KG1 (cell line): ENCODE measurements around the gene SRSF6.
"Not testable (repeated sequence)": the region's sequence is repeated elsewhere in the genome, so short reads cannot be mapped to it uniquely, and the experiment has no call there.

Experiments used
- DNase-seq: peaks from one replicate; lab custom pipeline; 2025; lab: John Stamatoyannopoulos, UW

SRSF6 gene

DNA sequence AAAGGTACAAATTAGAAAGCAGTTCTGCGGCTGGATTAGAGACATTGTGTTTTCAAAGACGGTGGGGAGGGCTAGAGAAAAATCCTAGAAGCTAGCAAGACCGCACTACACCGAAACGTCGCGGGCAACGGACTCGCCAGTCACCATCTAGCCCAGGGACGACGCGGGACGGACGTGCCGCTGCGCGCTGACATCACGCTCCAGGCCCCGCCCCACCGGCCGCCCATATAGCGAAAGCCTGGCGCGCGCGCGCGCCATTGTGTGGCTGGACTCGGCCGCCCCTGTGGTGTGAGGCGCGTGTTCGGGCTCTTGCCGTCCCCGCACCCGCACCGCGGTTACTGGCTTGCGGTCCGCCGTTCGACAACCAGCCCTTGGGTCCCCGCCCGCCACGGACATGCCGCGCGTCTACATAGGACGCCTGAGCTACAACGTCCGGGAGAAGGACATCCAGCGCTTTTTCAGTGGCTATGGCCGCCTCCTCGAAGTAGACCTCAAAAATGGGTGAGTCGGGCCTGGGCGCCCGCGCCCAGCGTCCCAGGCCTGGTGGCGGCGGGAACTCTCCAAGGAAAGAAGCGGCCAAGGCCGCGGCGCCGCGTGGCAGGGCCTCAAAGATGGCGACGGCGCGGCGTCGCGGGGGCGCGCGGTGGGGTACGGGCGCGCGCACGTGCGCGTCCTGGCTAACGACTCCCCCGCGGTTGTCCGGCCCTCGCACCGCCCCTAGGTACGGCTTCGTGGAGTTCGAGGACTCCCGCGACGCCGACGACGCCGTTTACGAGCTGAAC is at the start of gene SRSF6:
SRSF6 (plus strand) TSS at position 257 of the 782 bp plus-strand sequence; CDS start at position 395, 138 bp downstream.
- DNase-seq = peak; percentile 97

DNA sequence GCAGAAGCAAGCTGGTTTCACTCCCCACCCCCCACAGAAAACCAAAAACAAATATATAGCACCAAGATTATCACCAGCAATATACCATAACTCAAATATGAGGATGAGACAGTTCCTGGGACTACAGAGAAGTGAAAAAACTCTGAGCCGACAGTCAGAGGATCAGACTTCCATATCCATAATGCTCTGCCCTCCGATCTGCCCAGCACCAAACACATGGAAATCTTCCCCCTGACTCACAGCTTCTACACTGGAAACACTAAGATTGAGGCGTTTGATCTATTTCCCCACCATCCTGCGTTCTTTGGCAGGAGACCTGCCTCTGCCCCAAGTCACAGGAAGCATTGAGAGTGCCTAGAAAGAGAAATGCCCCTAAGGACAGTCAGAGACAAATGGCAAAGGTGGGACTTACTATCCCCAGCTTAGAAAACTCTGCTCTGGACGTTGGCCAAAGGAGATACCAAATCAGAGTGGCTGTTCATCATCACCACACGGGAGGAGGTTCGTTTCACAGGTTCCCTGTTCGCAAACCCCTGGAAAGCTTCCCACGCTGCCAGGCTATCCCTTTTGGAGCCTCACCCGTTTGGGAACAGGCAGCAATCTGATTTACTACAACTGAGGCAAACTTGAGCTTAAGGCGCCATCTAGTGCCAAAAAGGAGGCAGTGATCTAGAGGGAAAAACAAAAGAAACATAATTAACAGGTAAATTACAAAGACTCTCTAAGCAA is 48.7 kb upstream of the SRSF6 start:
- no peak for DNase-seq

DNA sequence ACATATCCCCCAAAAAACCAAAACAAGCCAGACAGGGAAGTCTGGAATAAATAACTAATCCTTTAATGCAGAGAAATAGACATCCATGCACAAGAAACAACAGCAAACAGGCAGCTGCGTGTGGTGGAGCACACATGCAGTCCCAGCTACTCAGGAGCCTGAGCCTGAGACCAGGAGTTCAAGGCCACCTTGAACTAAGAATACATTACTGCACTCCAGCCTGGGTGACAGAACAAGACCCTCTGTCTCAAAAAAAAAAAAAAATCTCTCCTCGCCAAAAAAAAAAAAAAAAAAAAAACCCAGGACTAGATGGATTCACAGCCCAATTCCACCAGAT is 48.2 kb upstream of the SRSF6 start:
- DNase-seq = no peak

DNA sequence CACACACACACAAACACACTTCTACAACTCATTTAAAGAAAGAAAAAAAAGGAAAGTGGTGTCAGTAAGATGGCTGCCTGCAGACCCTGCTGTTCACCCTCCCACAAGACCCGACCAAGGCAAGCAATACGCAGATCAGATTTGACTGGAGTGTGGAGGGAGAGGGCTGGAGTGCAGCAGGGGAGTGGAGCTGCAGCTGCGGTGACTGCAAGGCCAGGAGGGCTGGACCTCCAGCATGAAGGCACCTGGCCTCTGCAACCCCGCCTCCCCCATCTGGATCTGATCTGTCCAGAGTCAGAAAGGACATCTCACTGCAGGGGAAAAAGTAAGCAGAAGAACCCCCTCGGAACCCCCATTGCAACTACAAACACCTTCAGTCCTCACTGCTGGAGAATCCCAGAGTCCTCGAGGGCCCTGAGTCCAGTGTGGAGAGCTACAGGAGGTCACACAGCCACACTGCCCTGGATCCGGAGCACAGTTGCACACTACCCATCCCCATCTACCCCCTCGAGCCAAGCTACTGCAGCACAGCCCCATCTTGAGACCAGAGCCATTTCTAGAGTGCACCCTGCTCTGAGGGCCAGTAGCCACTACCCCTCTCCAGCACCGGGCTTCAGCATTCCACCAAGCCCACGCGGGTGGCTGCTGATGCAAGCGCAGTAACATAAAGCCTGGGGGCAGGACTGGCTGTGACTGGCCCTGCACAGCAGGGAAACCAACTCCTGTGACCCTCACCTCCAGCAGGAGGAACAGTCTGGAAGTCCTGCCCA is 41.9 kb upstream of the SRSF6 start:
- no peak for DNase-seq

DNA sequence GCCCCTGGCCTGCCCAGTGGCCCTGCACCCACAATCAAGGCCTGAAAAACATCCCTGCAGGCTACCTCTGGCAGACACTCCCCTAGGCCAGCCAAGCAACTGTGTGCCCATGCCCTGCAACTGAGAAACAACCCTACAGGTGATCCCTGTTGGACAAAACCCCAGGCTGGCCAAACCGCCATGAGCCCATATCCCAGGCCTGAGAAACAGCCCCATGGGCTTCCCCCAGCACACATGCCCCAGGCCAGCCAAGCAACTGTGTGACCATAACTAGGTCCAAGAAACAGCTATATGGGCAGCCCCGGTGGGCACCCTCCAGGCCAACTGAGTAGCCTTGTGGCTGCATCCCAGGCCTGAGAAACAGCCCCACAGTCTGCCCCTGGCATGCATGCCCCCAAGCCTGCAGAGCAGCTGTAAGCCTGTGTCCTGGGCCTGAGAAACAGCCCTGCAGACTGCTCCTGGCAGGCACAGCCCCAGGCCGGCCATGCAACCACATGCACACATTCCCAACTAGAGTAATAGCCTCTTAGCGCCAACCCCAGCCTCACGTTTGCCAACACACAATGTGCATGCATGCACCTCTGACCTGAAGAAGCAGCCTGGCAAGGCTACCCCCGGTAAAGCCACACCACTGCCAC is 41.0 kb upstream of the SRSF6 start:
- DNase-seq = no peak

DNA sequence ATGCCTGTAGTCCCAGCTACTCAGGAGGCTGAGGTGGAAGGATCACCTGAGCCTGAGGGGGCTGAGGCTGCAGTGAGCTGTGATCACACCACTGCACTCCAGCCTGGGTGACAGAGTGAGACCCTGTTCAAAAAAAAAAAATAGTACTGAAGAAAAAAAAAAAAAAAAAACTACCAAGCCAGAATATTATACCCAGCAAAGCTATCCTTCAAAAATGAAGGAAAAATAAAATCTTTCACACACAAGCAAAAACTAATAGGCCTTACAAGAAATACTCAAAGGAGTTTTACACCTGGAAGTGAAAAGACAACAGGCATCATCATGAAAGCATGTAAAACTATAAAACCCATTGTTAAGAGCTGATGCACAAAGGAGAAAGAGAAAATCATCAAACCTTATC is 37.5 kb upstream of the SRSF6 start:
- no peak for DNase-seq

DNA sequence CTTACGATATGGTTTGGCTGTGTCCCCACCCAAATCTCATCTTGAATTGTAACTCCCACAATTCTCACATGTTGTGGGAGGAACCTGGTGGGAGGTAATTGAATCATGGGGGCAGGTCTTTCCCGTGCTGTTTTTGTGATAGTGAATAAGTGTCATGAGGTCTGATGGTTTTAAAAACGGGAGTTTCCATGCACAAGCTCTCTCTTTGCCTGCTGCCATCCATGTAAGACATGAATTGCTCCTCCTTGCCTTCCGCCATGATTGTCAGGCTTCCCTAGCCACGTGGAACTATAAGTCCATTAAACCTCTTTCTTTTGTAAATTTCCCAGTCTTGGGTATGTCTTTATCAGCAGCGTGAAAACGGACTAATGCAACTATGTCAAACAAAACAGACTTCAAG is 36.8 kb upstream of the SRSF6 start:
- DNase-seq = not testable (repeated sequence)

DNA sequence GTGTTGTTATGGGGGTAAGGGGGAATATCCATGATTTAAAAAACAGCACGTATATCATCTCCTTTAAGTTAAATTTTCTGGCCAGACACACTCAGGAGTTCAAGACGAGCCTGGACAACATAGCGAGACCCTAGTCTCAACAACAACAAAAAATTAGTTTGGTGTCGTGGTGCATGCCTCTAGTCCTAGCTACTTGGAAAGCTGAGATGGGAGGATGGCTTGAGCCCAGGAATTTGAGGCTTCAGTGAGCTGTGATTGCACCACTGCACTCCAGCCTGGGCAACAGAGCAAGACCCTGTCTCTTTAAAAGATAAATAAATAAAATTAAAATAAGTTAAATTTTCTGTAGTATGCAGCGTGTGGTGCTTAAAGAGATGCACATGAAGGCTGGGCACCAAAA is 31.5 kb upstream of the SRSF6 start:
- DNase-seq = no peak

DNA sequence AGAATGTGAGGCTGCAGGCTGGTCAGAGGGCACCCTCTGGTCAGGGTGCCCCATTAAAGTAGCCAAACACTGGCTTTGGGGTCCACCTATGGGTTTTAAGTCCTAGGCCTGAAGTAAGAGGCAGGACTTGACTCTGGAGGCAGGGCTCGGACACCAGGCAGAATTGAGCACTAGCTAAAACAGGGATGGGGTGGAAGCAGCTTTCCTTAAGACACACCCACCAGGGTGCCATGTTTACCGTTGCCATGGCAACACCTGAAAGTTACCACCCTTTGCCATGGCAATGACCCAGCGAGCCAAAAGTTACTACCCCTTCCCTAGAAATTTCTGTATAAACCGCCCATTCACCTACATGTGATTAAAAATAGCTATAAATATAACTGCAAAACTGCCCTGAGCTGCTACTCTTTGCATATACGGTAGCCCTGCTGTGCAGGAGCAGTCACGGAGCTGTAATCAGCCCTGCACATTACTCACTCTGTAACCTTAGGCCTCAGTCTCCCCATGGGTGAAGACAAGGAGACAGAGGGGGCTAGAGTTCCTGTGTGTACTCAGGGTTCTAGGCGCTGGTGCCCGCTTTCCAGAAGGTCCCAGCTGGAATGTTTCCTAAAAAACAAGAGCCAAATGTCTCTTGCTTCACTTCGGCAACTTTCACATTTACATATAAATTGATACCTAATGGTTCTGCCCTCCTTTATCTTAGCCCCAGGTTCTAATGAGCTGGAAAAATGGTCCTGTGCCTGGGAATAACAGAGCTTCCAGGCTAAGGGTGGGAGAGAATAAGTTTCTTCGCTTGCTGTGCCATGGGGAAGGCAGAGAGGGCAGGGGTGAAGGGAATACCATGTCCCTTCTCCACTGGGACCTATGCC is 27.2 kb upstream of the SRSF6 start:
- no peak for DNase-seq

DNA sequence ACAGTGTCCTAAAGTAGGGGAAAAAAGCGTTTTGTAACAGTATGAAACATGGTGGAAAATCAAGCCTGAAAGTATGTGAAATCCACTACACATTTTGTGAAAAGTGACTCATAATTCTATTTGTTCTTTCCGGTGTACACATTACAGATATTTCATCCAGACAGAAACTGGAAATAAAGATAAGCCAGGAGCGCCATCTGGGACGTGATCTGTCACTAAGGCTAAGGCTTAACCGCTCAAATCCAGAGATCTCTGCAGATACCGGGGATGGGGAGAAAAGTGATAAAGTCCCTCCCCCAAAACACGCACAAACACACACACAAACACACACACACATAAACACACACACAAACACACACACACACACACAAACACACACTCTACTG is 26.6 kb upstream of the SRSF6 start:
- DNase-seq = no peak

DNA sequence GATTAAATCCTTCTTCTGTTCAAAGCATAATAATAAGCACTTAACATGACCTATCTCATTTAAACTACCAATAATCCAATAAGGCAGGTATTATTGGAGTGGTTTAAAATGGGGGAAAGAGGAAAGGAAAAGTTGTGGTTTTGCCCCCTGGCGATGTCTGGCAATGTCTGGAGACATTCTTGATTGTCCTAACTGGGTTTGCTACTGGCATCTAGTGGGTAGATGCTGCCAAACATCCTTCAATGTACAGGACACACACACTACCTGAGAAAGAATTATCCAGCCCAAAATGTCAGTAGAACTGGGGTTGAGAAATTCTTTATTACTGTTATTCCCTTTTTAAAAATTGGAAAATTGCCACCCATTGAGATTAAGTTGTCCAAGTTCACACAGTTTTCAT is 25.2 kb upstream of the SRSF6 start:
- DNase-seq = no peak

DNA sequence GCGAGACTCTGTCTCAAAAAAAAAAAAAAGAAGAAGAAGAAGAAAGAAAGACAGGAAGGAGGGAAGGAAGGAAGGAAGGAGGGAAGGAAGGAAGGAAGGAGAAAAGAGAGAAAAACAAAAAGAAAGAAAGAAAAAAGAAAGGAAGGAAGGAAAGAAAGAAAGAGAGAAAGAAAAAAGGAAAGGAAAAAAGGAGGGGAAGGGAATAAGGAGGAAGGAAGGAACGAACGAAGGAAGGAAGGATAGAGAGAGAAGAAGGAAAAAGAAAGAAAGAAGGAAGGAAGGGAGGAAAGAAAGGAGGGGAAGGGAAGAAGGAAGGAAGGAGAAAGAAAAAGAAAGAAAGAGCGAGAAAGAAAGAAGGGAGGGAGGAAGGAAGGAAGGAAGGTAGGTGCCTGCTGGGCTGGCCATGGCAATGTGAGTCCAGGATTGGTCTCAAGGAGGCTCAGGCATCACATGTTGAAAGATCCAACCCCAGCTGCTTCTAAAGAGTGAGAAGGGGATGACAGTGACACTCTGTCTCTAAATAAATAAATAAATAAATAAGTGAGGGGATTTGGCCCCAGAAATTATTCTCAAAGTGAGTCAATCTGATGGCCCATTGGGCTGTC is 24.3 kb upstream of the SRSF6 start:
- DNase-seq = no peak

DNA sequence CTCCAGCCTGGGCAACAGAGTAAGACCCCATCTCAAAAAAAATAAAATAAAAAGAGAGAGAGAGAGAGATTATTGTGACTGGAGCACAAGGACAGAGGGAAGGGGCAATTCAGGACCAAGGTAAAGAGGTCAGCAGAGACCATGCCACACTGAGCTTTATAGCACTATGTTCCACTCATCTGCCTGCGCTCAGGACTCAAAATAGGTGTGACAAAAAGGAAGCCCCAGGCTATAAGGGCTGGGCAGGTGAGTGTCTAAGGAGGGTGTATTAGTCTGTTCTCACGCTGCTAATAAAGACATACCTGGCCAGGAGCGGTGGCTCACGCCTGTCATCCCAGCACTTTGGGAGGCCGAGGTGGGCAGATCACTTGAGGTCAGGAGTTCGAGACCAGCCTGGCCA is 23.1 kb upstream of the SRSF6 start:
- DNase-seq = no peak

DNA sequence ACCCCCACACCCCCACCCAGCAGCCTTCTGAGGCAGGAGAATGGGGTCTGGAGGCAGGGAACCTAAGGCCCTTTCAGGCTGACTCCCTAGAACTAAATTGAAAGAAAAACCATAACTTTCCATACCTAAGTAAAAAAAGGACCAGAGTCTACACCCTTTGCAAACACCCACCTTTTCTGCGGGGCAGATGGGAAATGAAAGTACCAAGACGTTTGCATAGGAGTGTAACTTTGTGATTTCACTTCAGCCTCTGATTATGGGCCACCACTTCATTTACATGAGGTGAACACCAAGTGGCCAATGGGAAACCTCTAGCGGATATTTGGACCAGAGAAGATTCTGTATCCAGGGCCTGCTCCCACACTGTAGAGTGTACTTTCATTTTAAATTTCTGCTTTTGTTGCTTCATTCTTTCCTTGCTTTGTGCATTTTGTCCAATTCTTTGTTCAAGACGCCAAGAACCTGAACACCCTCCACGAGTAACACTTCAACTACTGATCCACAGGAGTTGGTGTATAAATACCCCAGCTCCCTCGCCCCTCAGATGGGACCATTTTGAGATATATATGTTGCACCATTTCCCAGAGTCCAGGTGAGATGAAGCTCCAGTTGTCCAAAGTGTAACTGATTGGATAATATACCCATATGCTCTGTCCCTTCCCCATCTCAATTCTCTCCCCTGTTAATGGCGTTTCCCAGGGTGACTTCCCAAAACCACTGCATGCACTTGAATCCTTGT is 18.9 kb upstream of the SRSF6 start:
- DNase-seq = no peak

DNA sequence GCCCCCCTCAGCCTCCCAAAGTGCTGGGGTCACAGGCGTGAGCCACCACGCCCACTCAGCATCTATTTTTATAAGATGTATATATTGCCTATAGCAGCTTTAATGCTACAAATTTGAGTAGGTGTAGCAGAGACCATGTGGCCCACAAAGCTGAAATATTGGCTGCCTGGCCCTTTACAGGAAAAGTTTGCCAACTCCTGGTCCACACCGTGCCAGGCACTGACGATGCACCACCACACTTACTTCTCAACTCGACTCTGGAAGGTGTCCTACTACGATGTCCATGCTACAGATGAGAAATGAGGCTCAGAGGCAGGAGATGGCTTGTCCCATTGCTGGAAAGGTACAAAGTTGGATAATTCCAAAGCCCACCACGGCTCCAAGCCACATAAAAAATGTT is 17.2 kb upstream of the SRSF6 start:
- DNase-seq = no peak

DNA sequence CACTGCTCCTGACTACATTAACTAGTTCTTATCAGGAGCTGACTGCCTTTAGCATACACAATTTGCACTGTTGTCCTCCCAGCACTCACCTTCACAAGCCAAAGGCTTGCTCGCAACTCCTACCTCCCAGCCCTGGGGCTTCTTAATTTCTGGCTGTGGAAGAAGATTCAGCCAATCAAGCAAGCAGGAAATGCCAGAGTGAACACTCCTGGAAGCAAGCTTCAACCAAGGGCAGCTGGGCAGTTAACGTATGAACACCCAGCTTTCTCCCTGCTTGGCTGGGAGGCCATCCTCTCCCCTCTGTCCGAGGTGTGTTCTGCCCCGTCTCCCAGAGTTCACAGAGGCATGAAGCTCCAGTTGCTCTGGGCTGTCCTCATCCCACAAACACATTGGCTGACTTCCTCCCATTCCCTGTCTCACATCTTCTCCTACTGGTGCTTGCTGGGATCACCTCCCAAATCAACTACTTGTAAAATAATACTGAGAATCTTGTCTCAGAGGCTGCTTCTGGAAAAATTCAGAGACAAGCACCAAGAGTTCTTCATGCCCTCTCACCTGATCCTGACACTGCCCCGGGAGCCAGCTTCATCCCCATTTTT is 15.3 kb upstream of the SRSF6 start:
- DNase-seq = no peak

DNA sequence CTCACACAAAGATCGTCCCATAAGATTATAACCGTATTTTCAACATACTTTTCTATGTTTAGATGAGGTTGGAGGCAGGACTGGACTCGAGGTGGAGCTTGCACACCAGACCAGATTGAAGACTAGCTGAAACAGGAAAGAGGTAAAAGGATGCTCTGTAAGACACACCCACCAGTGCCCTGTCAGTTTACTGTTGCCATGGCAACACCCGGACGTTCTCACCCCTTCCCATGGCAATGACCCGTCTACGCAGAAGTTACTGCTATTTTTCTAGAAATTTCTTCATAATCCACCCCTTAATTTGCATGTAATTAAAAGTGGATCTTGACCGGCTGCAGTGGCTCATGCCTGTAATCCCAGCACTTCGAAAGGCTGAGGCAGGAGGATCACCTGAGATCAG is 13.6 kb upstream of the SRSF6 start:
- DNase-seq = no peak

DNA sequence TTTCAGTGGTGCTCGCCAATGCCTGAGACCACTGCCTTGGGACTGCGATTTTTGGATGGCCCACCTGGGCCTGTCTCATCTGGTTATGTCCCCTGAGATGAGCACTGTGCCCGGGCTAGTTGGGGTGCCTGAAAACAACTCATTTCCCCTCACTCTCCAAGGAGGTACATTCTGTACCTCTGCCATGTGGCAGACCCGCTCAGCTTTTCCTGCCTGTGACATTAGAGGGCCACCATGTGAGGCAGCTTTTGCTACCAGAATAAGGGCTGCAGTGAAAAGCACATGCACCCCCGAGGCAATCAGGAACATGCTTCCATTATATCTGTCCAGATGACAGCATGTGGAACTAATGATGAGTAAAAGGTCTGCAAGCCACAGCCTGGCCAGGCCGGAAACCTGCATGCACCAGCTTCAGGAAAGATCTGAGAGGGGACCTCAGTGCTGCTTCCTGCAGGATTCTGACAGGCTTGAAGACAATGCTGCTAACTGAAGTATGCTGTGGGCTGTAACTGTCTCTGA is 11.3 kb upstream of the SRSF6 start:
- no peak for DNase-seq

DNA sequence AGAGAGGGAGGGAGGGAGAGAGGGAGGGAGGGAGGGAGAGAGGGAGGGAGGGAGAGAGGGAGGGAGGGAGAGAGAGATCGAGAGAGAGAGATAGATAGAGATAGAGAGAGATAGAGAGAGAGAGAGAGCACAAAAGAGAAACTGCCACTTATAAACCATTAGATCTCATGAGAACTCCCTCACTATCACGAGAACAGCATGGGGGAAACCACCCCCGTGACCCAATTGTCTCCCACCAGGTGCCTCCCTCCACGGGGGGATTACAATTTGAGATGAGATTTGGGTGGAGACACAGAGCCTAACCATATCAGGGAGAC is 9.3 kb upstream of the SRSF6 start:
- DNase-seq = not testable (repeated sequence)
